Activated T-cell treated with anti-CD3 and anti-CD28 coated beads, Interleukin-2, amount 50 U/mL, for 72 hours (primary cell): ENCODE measurements around the gene PPT1. TPM values are rescaled to one million over a fixed set of nuclear protein-coding genes. Genes with fewer than 3 reads are reported as not detected.

ENCODE experiments used
- ATAC-seq, 2 donors: fragments of 150-1000 bp; cut with Tn5 transposase; replicated peaks in 1 of 2; 2 replicates each; pipeline ENCODE4 v1.10.0; 2021; ENCODE audit warnings: moderate library complexity in 2 of 2, mild to moderate bottlenecking in 1 of 2
- DNase-seq, 2 donors: peaks; one replicate each; pipeline ENCODE4 v3.0.0; 2021 to 2022; ENCODE audit warnings: mixed read lengths in 1 of 2
- H3K27ac Mint-ChIP-seq: one replicate; pipeline ENCODE4 v1.8.0; 2022; ENCODE audit warnings: mild to moderate bottlenecking, moderate library complexity, mixed read lengths
- H3K27me3 Mint-ChIP-seq: one replicate; pipeline ENCODE4 v1.8.0; 2022; ENCODE audit warnings: low read depth, mixed read lengths
- H3K36me3 Mint-ChIP-seq, 2 donors: one replicate each; pipeline ENCODE4 v1.8.0; 2022; ENCODE audit warnings: mixed read lengths in 2 of 2, mild to moderate bottlenecking in 1 of 2; ENCODE audit not compliant: insufficient read depth in 2 of 2
- H3K4me1 Mint-ChIP-seq: one replicate; pipeline ENCODE4 v1.8.0; 2022; ENCODE audit warnings: low read depth, mixed read lengths
- H3K4me3 Mint-ChIP-seq, 2 donors: one replicate each; pipeline ENCODE4 v1.8.0; 2022; ENCODE audit warnings: mild to moderate bottlenecking in 2 of 2, mixed read lengths in 2 of 2, moderate library complexity in 2 of 2
- H3K9me3 Mint-ChIP-seq, 2 donors: one replicate each; pipeline ENCODE4 v1.8.0; 2022; ENCODE audit warnings: mixed read lengths in 2 of 2
- total RNA-seq, 2 donors: library from RNA; stranded (reverse); gene quantifications; one replicate each; pipeline ENCODE4 v1.2.3, GENCODE V29; 2022

PPT1 gene
- total RNA-seq, 2 donors from 2014 or later: 52.6 to 53.2 TPM

DNA sequence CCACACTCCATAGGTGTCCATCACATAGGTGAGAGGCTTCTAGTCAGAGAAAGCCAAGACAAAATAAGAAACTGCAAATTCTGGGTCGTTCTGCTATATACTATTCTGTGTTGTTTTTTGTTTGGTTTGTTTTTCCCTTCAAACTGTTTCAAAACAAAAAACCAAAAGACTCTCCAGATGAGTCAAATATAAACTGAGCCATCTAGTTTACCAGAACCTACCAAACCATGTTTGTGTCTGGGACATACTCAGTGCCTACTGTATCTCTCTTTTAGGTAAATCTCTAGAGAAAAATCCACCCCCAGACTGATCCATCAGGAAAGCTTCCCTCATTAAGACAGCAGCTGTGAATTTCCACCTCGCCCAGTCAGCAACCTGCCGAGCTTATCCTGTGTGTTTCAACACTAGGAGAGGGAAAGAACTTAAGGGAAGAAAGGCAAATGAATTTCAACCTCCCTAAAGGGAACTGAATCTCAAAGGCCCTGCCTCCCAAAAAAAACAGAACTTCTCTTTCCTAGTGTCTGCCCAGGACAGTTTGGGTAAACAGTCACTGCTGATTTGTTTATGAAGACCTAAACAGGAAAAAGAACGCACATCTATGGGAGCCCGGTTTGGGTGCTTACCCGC lies 17.2 kb downstream of the PPT1 start:
- DNase-seq (no peak), ATAC-seq (peak; percentile 54 to 70)
- Mint-ChIP-seq H3K9me3 (no peaks in the 10 kb centered on the region), H3K4me3 (peak overlapping the region in 1 of 2 donors; percentile 29), H3K27me3 (no peaks in the 10 kb centered on the region), H3K36me3 (peaks cover 4 to 6% of the 10 kb centered on the region in 2 donors), H3K27ac (peak overlapping the region; percentile 92), H3K4me1 (peaks cover 7% of the 10 kb centered on the region)

DNA sequence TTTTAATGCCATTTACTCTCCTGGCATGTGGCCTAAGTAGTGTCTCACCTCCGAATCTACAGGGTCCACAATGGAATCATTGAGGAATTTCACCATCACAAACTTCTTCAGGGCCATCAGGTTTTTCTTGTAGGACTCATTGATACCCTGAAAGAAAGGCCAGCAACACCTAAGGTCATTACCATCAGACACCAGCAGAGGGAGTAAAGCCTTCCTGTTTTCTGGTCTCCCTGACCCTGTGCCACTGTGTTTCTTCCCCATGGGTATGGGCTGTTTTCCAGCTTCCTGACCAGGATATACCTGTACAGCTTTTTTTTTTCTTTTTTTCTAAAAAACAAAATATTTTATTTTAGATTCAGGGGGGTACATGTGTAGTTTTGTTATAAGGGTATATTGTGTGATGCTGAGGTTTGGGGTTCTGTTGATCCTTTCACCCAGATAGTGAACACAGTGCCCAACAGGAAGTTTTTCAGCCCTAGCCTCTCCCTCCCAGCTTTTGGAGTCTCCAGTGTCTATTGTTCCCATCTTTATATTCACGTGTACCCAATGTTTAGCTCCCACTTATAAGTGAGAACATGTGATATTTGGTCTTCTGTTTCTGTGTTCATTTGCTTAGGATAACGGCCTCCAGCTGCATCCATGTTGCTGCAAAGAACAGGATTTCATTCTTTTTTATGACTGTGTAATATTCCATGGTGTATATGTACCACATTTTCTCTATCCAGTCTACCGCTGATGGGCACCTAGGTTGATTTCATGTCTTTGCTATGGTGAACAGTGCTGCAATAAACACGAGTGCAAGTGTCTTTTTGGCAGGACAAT lies 18.3 kb downstream of the PPT1 start:
- Mint-ChIP-seq H3K9me3 (no peaks in the 10 kb centered on the region), H3K36me3 (peaks cover 4 to 9% of the 10 kb centered on the region in 2 donors), H3K4me3 (no peak overlapping the region), H3K27me3 (no peaks in the 10 kb centered on the region), H3K4me1 (peaks cover 7% of the 10 kb centered on the region), H3K27ac (peak overlapping the region; percentile 82)
- ATAC-seq (peak; percentile 68 to 71), DNase-seq (peak; percentile 53 to 69)

DNA sequence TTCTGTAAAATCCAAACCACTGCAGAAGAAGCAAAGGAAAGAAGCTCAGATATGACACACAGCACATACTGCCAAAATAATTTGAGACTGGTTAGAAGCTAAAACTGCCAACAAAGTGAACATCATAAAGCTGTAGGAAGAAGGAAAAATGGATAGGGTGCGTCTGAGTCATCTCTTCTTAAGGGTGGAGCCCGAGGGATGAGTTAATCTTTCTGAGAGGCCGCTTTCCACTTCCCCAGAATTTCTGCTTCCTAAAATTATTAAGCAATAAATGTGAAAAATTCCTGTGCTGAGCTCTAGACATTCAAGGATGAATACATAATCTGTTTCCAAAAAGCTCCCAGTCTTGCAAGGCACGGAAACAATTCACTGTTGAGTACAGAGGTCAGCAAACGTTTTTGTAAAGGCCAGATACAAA lies 20.1 kb downstream of the PPT1 start:
- H3K27me3 Mint-ChIP-seq: no peaks in the 10 kb centered on the region
- no peak overlapping the region for H3K4me3 Mint-ChIP-seq
- DNase-seq: no peak
- ATAC-seq: no peak
- no peaks in the 10 kb centered on the region for H3K9me3 Mint-ChIP-seq
- H3K27ac Mint-ChIP-seq: peak overlapping the region; percentile 54
- peaks cover 7 to 20% of the 10 kb centered on the region in 2 donors for H3K36me3 Mint-ChIP-seq
- peaks cover 11% of the 10 kb centered on the region for H3K4me1 Mint-ChIP-seq

DNA sequence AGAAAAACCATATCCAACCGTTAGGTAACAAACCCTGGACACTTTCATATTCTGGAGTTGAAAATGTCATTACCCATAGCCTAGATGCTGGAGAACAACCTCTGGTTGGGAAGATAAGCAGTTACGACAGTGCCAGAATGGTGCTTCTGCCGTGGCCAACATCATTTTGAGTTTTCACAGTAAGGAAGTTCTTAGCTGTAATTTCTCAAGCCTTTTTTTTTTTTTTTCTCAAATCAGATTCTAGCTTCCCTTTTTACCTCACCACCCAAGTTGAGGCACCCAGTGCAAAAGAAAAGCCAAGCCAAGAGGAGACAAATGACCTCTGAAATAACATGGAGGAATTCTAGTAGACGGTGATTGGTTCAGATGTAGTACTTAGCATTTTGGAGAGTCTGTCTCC lies 21.8 kb downstream of the PPT1 start:
- H3K27me3 Mint-ChIP-seq: no peaks in the 10 kb centered on the region
- H3K4me1 Mint-ChIP-seq: peaks cover 11% of the 10 kb centered on the region
- no peak overlapping the region for H3K4me3 Mint-ChIP-seq
- H3K9me3 Mint-ChIP-seq: no peaks in the 10 kb centered on the region
- DNase-seq (no peak), ATAC-seq (no peak)
- no peak overlapping the region for H3K27ac Mint-ChIP-seq
- peaks cover 10 to 27% of the 10 kb centered on the region in 2 donors for H3K36me3 Mint-ChIP-seq

DNA sequence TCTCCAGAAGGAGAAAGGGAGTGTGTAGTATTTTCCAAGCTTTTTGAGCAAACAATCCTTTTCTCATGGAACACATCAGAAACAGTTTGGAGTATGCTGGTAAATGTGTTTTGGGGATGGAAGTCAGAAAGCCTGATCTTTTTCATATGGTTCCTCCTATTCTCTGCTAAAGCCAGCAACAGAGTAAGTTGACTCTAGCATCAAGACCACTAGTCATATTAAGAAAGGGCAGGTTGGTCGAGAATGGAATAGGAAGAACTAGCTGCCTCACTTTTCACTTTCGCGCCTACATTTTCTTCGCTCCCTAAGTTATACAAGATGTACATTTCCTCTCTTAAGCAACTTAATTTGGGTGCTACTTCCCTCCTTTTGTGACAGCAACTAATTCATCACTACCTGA lies 24.0 kb downstream of the PPT1 start:
- ATAC-seq (no peak), DNase-seq (no peak)
- Mint-ChIP-seq H3K27ac (peak overlapping the region; percentile 14), H3K4me3 (no peak overlapping the region), H3K9me3 (no peaks in the 10 kb centered on the region), H3K36me3 (peaks cover 9 to 31% of the 10 kb centered on the region in 2 donors), H3K4me1 (peaks cover 11% of the 10 kb centered on the region), H3K27me3 (no peaks in the 10 kb centered on the region)

DNA sequence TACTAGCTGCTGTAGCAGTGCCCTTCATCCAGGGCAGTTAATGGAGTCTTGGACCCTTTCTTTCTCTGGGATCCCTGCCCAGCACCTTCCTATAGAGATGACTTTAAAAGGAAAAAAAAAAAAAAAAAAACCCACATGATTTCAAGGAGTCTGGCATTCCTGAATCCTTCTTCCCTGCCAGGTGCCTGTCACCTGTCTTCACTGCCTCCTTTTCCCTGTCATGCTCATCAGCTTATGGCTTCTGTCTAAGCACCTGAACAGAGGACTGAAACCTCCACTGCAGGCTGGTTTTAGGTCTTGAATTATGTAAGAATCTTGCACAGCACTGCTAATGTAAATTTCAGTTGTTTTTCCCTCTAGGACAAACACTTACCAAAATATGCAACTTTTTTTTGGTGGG lies 24.9 kb downstream of the PPT1 start:
- H3K27me3 Mint-ChIP-seq: no peaks in the 10 kb centered on the region
- peaks cover 17% of the 10 kb centered on the region for H3K4me1 Mint-ChIP-seq
- peak overlapping the region; percentile 90 for H3K27ac Mint-ChIP-seq
- no peak overlapping the region for H3K4me3 Mint-ChIP-seq
- no peaks in the 10 kb centered on the region for H3K9me3 Mint-ChIP-seq
- H3K36me3 Mint-ChIP-seq: peaks cover 9 to 37% of the 10 kb centered on the region in 2 donors
- no peak for DNase-seq
- ATAC-seq: no peak

DNA sequence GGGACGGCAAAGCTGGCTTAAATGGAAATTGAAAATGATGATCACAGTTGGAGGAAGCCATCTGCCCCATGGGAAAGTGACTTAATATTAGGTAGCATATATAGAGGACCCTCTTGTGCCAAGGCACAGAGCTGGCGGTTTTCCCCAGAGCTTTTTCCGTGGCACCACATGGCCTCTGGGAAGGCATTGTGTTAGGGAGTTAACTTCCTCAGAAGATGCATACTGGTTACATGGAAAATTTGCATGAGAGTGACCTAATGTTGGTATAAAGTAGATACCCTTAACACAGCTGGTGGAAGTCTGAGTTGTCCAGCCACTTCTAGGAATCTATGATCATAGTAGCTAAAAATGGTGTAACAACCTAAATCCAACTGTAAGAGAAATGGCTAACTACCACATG lies 29.2 kb downstream of the PPT1 start:
- Mint-ChIP-seq H3K4me3 (no peak overlapping the region), H3K27me3 (no peaks in the 10 kb centered on the region), H3K36me3 (peaks cover 22 to 55% of the 10 kb centered on the region in 2 donors), H3K4me1 (peaks cover 50% of the 10 kb centered on the region), H3K9me3 (no peaks in the 10 kb centered on the region), H3K27ac (peak overlapping the region; percentile 26)
- no peak for DNase-seq
- no peak for ATAC-seq

DNA sequence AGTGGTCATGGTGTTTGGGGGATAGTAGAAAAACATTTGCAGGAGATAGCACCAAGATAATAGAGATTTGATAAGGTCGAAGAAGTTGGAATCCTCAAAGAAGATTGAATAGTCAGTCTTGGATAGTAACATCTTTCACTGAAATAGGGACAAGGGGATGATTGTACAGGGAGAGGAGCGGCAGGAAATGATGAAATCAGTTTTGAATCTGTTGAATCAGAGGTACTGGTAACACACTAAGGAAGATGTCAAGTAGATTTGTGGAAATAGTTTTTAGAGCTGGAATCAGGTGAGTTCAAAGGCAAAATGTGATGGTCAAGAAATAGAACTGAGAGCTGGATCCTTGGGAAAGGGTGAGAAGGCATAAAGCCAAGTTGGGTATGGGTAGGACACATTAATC lies 30.0 kb downstream of the PPT1 start:
- ATAC-seq (peak in 1 of 2 donors; percentile 76), DNase-seq (no peak)
- Mint-ChIP-seq H3K4me3 (peak overlapping the region; percentile 4 to 13), H3K4me1 (peaks cover 48% of the 10 kb centered on the region), H3K27ac (peak overlapping the region; percentile 88), H3K9me3 (no peaks in the 10 kb centered on the region), H3K27me3 (no peaks in the 10 kb centered on the region), H3K36me3 (peaks cover 19 to 51% of the 10 kb centered on the region in 2 donors)

DNA sequence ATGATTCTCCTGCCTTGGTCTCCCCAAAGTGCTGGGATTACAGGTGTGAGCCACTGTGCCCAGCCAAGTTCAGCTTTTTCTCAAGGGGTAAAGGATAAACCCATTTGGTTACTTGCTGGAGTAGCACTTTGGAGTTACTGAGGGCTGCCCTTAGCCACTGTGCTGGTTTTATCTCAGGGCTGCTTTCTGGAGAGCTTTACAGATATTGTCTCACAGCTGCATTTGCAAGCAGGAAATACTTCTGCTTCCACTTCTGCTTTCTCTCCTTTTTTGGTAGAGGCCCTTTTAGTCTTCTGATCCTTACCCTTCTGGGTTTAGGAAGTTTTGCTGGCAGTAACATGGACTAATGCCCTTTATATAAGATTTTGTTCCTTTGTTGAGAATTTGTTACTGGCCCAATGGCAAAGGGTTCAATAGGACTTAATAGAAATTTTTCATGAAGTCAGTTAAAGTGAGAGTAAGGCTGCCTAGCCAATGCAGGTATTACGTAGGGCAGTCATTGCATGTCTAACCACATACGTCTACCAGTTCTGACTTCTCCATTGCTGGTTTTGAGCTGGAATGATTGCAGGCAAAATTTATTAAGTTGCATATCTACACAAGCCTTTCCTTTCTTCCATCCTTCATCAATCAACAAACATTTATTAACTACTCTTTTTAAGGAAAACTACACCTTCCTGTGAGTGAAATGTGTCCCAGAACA lies 32.1 kb downstream of the PPT1 start:
- Mint-ChIP-seq H3K27me3 (no peaks in the 10 kb centered on the region), H3K9me3 (no peaks in the 10 kb centered on the region), H3K27ac (peak overlapping the region; percentile 88), H3K4me3 (no peak overlapping the region), H3K4me1 (peaks cover 69% of the 10 kb centered on the region), H3K36me3 (peaks cover 17 to 57% of the 10 kb centered on the region in 2 donors)
- no peak for DNase-seq
- no peak for ATAC-seq

DNA sequence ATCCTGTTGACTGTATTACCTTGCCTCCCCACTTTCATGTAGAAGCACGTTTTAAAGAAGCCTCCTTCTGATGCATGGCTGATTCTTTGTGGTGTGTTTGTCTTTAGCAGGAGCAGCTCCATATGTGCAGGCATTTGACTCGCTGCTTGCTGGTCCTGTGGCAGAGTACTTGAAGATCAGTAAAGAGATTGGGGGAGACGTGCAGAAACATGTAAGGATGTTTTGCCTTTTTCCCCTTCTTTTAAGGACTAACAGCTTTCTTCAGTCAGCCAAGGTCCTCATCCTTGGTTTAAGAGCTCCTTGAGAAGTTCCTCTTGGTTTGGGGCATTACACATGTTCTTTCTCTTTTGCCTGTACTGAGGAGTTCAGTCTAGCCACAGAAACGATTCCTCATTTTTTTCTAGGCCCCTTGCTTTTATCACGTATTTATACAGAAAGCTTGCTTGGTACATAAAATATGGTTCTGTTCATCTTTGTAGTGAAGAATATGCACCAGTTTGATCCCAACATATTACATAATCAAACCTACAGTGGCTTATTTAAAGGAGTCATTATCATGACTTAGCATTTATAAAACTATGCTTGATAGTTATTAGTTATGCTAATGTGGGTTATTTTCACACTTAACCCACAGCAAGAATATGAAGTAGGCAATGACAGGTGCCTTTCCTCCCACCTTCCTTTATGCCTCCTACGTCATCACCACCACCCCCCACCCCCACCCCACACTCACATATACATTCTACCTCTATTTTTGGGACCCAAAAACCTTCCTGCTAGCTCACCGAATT lies 36.9 kb downstream of the PPT1 start:
- H3K9me3 Mint-ChIP-seq: no peaks in the 10 kb centered on the region
- H3K4me3 Mint-ChIP-seq: peak overlapping the region; percentile 54 to 76
- peak overlapping the region; percentile 97 for H3K27ac Mint-ChIP-seq
- peaks cover 88% of the 10 kb centered on the region for H3K4me1 Mint-ChIP-seq
- H3K36me3 Mint-ChIP-seq: peaks cover 8 to 42% of the 10 kb centered on the region in 2 donors
- ATAC-seq (peak in 1 of 2 donors; percentile 35), DNase-seq (no peak)
- no peaks in the 10 kb centered on the region for H3K27me3 Mint-ChIP-seq

DNA sequence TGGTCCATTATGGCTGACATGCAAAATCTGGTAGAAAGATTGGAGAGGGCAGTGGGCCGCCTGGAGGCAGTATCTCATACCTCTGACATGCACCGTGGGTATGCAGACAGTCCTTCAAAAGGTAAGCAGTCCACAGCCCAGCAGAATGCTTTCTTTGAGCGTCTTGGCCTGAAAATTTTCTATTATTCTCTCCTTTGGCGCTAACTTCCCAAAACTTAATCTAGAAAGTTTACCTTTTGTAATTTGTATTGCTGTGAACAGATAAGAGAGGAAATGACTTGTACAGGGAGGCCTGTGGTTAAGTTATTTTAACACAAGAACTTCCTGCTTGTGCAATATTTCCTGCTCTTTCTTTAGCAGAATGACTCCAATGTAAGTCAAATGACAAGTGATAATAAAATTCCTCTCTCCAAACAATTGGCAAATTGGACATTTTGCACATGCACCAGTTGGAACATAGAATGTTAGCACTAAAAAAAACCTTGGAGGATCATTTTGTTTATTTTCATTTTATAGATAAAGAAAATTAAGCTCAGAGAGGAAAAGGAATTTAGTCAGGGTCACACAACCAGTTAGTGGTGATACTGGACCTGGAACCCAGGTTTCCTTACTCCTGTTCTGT lies 37.6 kb downstream of the PPT1 start:
- Mint-ChIP-seq H3K27me3 (no peaks in the 10 kb centered on the region), H3K4me1 (peaks cover 88% of the 10 kb centered on the region), H3K9me3 (no peaks in the 10 kb centered on the region), H3K36me3 (peaks cover 8 to 43% of the 10 kb centered on the region in 2 donors), H3K4me3 (peak overlapping the region; percentile 54 to 83), H3K27ac (peak overlapping the region; percentile 97)
- DNase-seq (no peak), ATAC-seq (peak; percentile 73 to 80)
